BLaER1 (cell line): ENCODE results near the gene YIPF3.

Experiments
- H3K27ac ChIP-seq: shearing (Covaris generic); formaldehyde crosslinking; 2 replicates; pipeline ENCODE4 v1.8.1; 2022
- H3K27me3 ChIP-seq: shearing (Covaris generic); formaldehyde crosslinking; 2 replicates; pipeline ENCODE4 v1.8.1; 2022
- H3K36me3 ChIP-seq: shearing (Covaris generic); formaldehyde crosslinking; 2 replicates; pipeline ENCODE4 v1.8.1; 2022
- H3K4me1 ChIP-seq: shearing (Covaris generic); formaldehyde crosslinking; 2 replicates; pipeline ENCODE4 v1.8.1; 2022
- H3K4me2 ChIP-seq: shearing (Covaris generic); formaldehyde crosslinking; 2 replicates; pipeline ENCODE4 v1.8.1; 2022
- H3K4me3 ChIP-seq: shearing (Covaris generic); formaldehyde crosslinking; 2 replicates; pipeline ENCODE4 v1.8.1; 2022
- H3K9ac ChIP-seq: shearing (Covaris generic); formaldehyde crosslinking; 2 replicates; pipeline ENCODE4 v1.8.1; 2022
- H3K9me3 ChIP-seq: shearing (Covaris generic); formaldehyde crosslinking; 2 replicates; pipeline ENCODE4 v1.8.1; 2022
- H4K20me1 ChIP-seq: shearing (Covaris generic); formaldehyde crosslinking; 2 replicates; pipeline ENCODE4 v1.8.1; 2022
- Cebpa-rat ChIP-seq: shearing (Covaris generic); IDR thresholded peaks from 2 replicates; pipeline ENCODE4 v1.8.1; 2022

YIPF3 gene

GRCh38 chr6:43493833-43494232 is 22.9 kb downstream of the YIPF3 start:
- Histone ChIP-seq H3K27me3 (no peaks in the 10 kb centered on the region), H4K20me1 (peaks cover 65% of the 10 kb centered on the region), H3K27ac (no peak overlapping the region), H3K9ac (no peak overlapping the region), H3K4me1 (peaks cover 24% of the 10 kb centered on the region), H3K4me3 (no peak overlapping the region), H3K36me3 (peaks cover 64% of the 10 kb centered on the region), H3K4me2 (no peak overlapping the region), H3K9me3 (no peaks in the 10 kb centered on the region)
- TF ChIP-seq Cebpa-rat: no peak

DNA sequence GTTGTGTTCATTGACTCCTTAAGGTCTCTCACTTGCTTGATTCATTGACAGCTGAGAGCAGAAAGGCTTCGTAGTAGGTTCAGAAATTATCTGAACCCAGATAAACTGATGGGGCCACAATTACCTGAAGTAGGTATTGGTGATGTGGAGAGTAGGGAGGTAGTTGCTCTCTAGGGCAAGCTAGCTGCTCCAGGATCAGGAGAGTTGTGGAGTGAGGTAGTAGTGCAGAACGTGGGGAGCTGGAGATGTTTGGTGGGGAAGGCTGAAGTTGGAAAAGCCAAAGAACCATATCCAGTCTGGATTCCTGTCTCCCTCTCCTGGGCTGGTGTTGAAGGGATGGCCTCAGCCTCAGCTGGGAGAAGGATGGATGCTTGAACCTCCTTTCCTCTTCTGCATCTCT is 23.5 kb downstream of the YIPF3 start:
- H3K9ac ChIP-seq: no peak overlapping the region
- no peaks in the 10 kb centered on the region for H3K27me3 ChIP-seq

DNA sequence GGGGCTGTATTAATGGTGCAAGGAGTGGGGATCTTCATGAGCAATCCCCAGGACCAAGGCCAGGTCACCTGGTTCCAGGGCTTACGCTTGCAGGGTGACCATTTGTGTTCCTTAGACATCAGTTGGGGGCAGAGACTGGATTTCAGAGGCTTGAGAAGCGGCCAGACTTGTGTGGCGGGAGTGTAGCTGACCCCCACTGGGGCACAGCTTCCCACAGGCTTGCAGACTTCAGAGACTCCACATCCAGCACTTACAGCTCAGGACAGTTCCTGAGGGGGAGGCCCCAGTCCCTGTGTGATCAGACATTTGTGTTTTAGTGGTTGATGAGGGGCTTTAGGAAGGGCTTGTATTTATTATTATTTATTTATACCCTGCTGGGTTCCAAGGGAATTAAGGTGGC is 24.1 kb downstream of the YIPF3 start:
- Histone ChIP-seq H3K36me3 (peaks cover 52% of the 10 kb centered on the region), H3K4me2 (no peak overlapping the region), H3K27ac (no peak overlapping the region), H3K27me3 (no peaks in the 10 kb centered on the region), H3K4me3 (no peak overlapping the region), H4K20me1 (peaks cover 60% of the 10 kb centered on the region), H3K9me3 (no peaks in the 10 kb centered on the region), H3K9ac (no peak overlapping the region), H3K4me1 (peaks cover 24% of the 10 kb centered on the region)
- TF ChIP-seq Cebpa-rat: no peak

More for the DNA sequence above, 23.5 kb downstream of the YIPF3 start:
- no peak overlapping the region for H3K4me2 ChIP-seq
- peaks cover 63% of the 10 kb centered on the region for H4K20me1 ChIP-seq
- H3K4me1 ChIP-seq: peaks cover 24% of the 10 kb centered on the region
- H3K36me3 ChIP-seq: peaks cover 58% of the 10 kb centered on the region
- no peaks in the 10 kb centered on the region for H3K9me3 ChIP-seq
- no peak for TF ChIP-seq Cebpa-rat
- no peak overlapping the region for H3K27ac ChIP-seq
- H3K4me3 ChIP-seq: no peak overlapping the region

DNA sequence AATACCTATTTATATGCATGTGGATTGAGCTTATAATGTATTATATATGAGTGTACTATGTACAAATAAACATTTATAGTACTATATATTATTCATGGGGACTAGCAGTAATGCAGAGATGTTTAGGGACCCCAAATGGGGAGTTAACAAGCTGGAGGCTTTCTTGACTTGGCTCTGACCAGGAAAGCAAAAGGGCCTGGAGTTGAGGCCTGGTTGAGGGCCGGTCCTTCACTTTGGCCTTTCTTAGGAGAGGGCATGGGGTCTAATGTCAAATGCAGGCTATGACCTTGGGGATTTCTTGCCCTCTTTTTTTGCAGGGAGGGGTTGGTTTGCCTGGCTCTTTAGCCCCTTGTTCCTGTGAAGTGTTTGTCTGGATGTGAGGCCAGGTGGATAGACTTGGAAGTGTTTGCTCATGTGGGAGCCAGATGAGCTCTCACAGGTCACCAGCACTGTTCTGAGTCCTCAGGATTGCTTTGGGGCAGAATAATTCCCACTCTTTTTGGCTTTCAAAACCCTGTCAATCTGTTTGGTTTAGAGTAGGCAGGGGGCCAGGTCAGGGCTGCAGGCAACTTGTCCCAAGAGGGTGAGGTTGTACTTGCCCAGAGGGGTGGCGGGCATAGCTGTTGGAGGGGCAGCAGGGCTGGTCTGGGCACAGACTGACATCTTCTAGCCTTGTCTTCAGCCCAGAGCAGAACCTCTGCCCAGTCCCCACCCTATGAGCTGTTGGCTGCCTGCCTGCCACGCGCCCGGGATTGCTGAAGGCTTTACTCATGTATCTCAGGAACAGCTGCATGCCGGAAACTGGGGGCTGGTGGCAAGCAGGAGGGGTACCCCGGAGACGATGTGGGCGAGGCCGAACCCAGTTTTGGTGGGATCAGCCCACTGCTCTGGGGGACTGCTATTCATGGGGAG is 24.7 kb downstream of the YIPF3 start:
- Histone ChIP-seq H3K4me2 (no peak overlapping the region), H3K27me3 (no peaks in the 10 kb centered on the region), H3K27ac (no peak overlapping the region), H3K36me3 (peaks cover 51% of the 10 kb centered on the region), H3K4me1 (peaks cover 22% of the 10 kb centered on the region), H3K9ac (no peak overlapping the region), H4K20me1 (peaks cover 53% of the 10 kb centered on the region), H3K9me3 (no peaks in the 10 kb centered on the region), H3K4me3 (no peak overlapping the region)
- no peak for TF ChIP-seq Cebpa-rat

DNA sequence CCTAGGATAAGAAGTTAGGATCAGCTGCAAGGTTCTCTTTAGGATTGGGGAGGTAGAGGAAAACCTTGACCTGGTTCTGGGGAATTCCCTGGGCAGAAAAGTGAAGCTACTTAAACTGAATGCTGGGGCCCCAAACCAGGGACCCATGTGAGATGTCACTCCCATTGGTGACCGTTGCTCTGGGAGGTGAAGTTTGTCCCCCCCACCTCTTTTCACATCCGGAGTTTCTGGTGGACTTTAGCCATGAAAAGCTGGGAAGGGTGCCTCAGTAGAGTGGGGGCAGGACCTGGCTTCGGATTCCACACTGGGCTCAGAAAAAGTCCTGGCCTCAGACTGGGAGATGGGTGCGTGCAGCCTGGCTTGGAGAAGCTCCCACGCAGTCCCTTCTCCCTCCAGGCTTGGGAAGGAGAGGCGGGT is 26.2 kb downstream of the YIPF3 start:
- Histone ChIP-seq H4K20me1 (peaks cover 40% of the 10 kb centered on the region), H3K4me1 (peaks cover 10% of the 10 kb centered on the region), H3K9me3 (no peaks in the 10 kb centered on the region), H3K27me3 (no peaks in the 10 kb centered on the region), H3K4me2 (peak overlapping the region; percentile 87), H3K36me3 (peaks cover 53% of the 10 kb centered on the region), H3K9ac (peak overlapping the region; percentile 60; the same call in 1 of the 2 replicates), H3K4me3 (no peak overlapping the region), H3K27ac (peak overlapping the region; percentile 72; the same call in 1 of the 2 replicates)
- TF ChIP-seq Cebpa-rat: no peak

DNA sequence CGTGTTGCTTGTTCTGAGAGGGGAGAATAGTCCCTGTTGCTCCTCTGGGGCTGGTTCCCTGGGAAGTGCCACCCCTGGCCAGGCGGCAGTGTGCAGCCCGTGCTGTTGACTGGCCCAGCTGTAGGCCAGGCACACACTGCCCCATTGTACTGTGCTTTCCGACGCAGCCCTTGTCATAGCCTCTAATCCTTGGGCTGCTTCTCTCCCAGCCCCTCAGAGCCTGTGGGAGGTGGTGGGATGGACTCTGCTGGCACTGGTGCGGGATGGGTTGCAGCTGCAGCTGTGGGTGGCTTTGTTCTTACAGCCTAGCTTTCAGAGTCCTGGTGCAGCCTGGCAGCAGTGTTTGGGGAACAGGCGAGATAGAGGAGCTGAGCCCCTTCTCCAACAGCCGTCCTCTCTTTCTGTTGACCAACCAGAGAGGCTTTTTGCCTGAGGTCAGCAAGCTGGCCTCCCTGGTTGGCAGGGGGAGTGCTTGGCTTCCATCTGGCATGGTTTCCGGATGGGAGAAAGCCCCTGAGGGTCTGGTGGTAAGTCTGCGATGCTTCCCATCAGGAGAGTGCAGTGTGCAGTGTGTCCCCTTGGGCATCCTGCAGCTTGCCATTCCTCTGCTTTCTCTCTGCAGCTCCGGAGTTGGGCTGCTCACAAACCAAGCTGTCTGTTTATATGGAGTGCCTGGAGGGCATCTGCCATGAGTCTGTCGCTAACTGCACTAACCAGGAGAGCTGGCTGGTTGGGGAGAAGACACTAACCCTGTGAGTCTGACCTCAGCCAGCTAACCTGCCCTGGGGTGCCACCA is 27.3 kb downstream of the YIPF3 start:
- Histone ChIP-seq H3K9ac (peak overlapping the region; percentile 60), H3K9me3 (no peaks in the 10 kb centered on the region), H3K4me3 (peak overlapping the region; percentile 35), H3K36me3 (peaks cover 54% of the 10 kb centered on the region), H3K27me3 (no peaks in the 10 kb centered on the region), H3K4me1 (no peaks in the 10 kb centered on the region), H3K27ac (peak overlapping the region; percentile 72), H4K20me1 (peaks cover 29% of the 10 kb centered on the region), H3K4me2 (peak overlapping the region; percentile 87)
- no peak for TF ChIP-seq Cebpa-rat

DNA sequence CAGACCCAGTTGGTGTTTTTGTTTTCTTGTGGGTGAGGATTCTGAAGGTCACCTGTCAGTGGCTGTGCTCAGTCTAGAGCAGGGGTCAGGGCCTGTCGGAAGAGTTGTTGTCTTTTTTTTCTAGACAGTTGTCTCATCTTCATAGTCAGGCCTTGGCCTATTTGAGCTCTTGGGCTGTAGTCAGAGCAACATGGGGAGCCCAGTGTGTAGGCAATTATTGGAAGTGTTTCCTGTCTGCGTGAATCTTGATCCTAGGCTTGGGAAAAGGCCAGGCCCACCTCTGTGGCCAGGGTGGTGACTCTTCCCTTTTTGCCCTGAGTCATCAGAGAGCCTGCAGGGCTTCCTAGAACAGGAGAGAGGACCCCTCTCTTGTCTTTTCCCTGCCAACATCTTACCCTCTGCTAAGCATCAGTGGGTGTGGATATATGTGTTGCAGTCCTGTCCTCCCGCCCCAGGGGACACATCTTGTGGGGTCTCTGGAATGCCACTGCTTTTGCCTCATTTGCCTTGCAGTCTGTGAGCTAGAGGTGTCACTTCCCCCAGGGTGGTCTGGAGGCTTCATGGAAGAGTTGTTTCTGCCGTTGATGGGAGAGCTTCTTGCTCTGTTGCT is 28.0 kb downstream of the YIPF3 start:
- Histone ChIP-seq H3K36me3 (peaks cover 47% of the 10 kb centered on the region), H3K9ac (peak overlapping the region; percentile 60; the same call in 1 of the 2 replicates), H3K27ac (peak overlapping the region; percentile 72), H3K4me2 (peak overlapping the region; percentile 87), H3K4me3 (peak overlapping the region; percentile 35; the same call in 1 of the 2 replicates), H3K4me1 (no peaks in the 10 kb centered on the region), H4K20me1 (peaks cover 22% of the 10 kb centered on the region), H3K27me3 (no peaks in the 10 kb centered on the region), H3K9me3 (no peaks in the 10 kb centered on the region)
- TF ChIP-seq Cebpa-rat: no peak

- Histone ChIP-seq H3K4me1 (peaks cover 33% of the 10 kb centered on the region), H4K20me1 (peaks cover 17% of the 10 kb centered on the region), H3K4me2 (no peak overlapping the region), H3K27ac (no peak overlapping the region), H3K9ac (no peak overlapping the region), H3K36me3 (peaks cover 17% of the 10 kb centered on the region; the same call in 1 of the 2 replicates), H3K4me3 (no peak overlapping the region), H3K9me3 (no peaks in the 10 kb centered on the region), H3K27me3 (no peaks in the 10 kb centered on the region)
- TF ChIP-seq Cebpa-rat: no peak
Observed at GRCh38 chr6:43481591-43482236, 35.0 kb downstream of the YIPF3 start.

GRCh38 chr6:43481075-43481474 is 35.7 kb downstream of the YIPF3 start:
- Histone ChIP-seq H3K4me1 (peaks cover 36% of the 10 kb centered on the region), H3K36me3 (peaks cover 10% of the 10 kb centered on the region; the same call in 1 of the 2 replicates), H3K4me2 (no peak overlapping the region), H3K27ac (no peak overlapping the region), H3K4me3 (no peak overlapping the region), H4K20me1 (peaks cover 17% of the 10 kb centered on the region), H3K27me3 (no peaks in the 10 kb centered on the region), H3K9ac (no peak overlapping the region), H3K9me3 (no peaks in the 10 kb centered on the region)
- TF ChIP-seq Cebpa-rat: no peak
